ENCODE measurements around the gene ULK4.

DNA sequence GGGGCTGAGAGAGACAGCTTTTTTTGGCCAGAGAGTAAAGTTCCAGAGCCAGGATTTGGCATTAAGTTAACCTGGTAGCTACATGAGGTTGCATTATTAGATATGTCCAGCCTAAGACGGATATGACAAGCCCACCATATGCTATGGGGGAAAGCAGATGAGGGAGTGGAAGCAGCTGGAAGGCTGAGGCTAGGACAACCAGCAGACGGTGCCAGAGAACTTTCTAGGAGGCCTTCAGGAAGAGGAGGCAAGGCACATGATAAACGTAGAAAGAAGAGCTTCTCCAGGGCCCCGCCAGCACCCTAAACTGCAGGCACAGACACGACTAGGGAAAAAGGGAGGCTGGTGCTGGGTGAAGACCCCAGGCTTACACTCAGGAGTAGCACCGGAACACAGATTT lies 675.6 kb downstream of the ULK4 start:
- TF ChIP-seq, protein P1, sequence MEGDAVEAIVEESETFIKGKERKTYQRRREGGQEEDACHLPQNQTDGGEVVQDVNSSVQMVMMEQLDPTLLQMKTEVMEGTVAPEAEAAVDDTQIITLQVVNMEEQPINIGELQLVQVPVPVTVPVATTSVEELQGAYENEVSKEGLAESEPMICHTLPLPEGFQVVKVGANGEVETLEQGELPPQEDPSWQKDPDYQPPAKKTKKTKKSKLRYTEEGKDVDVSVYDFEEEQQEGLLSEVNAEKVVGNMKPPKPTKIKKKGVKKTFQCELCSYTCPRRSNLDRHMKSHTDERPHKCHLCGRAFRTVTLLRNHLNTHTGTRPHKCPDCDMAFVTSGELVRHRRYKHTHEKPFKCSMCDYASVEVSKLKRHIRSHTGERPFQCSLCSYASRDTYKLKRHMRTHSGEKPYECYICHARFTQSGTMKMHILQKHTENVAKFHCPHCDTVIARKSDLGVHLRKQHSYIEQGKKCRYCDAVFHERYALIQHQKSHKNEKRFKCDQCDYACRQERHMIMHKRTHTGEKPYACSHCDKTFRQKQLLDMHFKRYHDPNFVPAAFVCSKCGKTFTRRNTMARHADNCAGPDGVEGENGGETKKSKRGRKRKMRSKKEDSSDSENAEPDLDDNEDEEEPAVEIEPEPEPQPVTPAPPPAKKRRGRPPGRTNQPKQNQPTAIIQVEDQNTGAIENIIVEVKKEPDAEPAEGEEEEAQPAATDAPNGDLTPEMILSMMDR (tag by site-specific recombination; IDR thresholded peaks at IDR 0.05): no peak
- TF ChIP-seq TCF7L2 (IDR thresholded peaks at IDR 0.05; ENCODE audit: borderline replicate concordance, low read depth, low read length): no peak
- TF ChIP-seq, protein P2, sequence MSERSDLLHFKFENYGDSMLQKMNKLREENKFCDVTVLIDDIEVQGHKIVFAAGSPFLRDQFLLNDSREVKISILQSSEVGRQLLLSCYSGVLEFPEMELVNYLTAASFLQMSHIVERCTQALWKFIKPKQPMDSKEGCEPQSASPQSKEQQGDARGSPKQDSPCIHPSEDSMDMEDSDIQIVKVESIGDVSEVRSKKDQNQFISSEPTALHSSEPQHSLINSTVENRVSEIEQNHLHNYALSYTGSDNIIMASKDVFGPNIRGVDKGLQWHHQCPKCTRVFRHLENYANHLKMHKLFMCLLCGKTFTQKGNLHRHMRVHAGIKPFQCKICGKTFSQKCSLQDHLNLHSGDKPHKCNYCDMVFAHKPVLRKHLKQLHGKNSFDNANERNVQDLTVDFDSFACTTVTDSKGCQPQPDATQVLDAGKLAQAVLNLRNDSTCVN (tag by site-specific recombination; optimal IDR thresholded peaks at IDR 0.05): no peak
- TF ChIP-seq, protein P3, sequence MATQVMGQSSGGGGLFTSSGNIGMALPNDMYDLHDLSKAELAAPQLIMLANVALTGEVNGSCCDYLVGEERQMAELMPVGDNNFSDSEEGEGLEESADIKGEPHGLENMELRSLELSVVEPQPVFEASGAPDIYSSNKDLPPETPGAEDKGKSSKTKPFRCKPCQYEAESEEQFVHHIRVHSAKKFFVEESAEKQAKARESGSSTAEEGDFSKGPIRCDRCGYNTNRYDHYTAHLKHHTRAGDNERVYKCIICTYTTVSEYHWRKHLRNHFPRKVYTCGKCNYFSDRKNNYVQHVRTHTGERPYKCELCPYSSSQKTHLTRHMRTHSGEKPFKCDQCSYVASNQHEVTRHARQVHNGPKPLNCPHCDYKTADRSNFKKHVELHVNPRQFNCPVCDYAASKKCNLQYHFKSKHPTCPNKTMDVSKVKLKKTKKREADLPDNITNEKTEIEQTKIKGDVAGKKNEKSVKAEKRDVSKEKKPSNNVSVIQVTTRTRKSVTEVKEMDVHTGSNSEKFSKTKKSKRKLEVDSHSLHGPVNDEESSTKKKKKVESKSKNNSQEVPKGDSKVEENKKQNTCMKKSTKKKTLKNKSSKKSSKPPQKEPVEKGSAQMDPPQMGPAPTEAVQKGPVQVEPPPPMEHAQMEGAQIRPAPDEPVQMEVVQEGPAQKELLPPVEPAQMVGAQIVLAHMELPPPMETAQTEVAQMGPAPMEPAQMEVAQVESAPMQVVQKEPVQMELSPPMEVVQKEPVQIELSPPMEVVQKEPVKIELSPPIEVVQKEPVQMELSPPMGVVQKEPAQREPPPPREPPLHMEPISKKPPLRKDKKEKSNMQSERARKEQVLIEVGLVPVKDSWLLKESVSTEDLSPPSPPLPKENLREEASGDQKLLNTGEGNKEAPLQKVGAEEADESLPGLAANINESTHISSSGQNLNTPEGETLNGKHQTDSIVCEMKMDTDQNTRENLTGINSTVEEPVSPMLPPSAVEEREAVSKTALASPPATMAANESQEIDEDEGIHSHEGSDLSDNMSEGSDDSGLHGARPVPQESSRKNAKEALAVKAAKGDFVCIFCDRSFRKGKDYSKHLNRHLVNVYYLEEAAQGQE (tag by site-specific recombination; IDR thresholded peaks at IDR 0.05): no peak
- no peak for TF ChIP-seq ZNF785 (tag by site-specific recombination; IDR thresholded peaks at IDR 0.05)
- TF ChIP-seq, protein P4, sequence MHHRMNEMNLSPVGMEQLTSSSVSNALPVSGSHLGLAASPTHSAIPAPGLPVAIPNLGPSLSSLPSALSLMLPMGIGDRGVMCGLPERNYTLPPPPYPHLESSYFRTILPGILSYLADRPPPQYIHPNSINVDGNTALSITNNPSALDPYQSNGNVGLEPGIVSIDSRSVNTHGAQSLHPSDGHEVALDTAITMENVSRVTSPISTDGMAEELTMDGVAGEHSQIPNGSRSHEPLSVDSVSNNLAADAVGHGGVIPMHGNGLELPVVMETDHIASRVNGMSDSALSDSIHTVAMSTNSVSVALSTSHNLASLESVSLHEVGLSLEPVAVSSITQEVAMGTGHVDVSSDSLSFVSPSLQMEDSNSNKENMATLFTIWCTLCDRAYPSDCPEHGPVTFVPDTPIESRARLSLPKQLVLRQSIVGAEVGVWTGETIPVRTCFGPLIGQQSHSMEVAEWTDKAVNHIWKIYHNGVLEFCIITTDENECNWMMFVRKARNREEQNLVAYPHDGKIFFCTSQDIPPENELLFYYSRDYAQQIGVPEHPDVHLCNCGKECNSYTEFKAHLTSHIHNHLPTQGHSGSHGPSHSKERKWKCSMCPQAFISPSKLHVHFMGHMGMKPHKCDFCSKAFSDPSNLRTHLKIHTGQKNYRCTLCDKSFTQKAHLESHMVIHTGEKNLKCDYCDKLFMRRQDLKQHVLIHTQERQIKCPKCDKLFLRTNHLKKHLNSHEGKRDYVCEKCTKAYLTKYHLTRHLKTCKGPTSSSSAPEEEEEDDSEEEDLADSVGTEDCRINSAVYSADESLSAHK (tag by site-specific recombination; IDR thresholded peaks at IDR 0.05): no peak
- TF ChIP-seq, protein P5, sequence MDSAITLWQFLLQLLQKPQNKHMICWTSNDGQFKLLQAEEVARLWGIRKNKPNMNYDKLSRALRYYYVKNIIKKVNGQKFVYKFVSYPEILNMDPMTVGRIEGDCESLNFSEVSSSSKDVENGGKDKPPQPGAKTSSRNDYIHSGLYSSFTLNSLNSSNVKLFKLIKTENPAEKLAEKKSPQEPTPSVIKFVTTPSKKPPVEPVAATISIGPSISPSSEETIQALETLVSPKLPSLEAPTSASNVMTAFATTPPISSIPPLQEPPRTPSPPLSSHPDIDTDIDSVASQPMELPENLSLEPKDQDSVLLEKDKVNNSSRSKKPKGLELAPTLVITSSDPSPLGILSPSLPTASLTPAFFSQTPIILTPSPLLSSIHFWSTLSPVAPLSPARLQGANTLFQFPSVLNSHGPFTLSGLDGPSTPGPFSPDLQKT (IDR thresholded peaks at IDR 0.05; ENCODE audit: borderline replicate concordance, low read depth, low read length): no peak
